Activated T-helper 1 cell treated with Interleukin-2 at 50 U/mL for 16 hours (primary cell): ENCODE data around the gene KIAA1671.

Experiments used
- DNase-seq: peaks from one replicate; pipeline ENCODE4 v3.0.0-alpha.2; 2020; ENCODE audit warnings: low read depth

KIAA1671 gene

DNA sequence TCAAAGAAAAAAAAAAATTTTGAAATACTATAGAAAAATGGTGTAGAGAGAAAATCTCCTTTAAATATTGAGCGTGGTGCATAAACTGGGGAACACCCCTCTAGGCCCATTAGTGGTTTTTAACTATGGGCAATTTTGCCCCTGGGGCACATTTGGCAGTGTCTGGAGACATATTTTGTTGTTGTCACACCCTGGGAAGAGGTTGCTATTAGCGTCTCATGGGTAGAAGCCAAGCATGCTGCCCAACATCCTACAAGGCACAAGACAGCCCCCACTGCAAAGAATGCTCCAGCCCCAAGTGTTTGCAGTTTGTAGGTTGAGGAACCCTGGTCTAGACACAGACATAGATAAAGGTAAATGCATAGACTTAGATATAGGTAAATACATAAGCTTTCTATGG lies 92.6 kb downstream of the KIAA1671 start:
- DNase-seq: no peak

DNA sequence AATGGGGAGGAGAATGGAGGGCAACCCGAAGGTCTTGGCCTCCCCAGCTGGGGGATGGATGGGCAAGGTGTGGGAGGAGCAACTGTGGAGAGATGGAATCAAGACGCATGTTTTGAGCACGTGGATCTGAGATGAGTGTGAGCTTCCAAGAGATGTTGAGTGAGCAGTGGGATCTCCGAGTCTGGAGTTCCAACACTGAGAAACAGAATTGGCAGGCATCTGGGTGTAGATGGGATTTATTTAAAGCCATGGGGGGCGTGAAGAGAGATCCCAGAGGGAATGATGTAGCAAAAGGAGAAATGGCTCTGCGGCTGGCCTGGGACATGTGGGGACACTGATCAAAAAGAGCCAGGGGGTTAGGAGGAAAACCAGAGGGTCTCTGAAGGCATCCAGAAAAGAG lies 95.6 kb downstream of the KIAA1671 start:
- DNase-seq: no peak

DNA sequence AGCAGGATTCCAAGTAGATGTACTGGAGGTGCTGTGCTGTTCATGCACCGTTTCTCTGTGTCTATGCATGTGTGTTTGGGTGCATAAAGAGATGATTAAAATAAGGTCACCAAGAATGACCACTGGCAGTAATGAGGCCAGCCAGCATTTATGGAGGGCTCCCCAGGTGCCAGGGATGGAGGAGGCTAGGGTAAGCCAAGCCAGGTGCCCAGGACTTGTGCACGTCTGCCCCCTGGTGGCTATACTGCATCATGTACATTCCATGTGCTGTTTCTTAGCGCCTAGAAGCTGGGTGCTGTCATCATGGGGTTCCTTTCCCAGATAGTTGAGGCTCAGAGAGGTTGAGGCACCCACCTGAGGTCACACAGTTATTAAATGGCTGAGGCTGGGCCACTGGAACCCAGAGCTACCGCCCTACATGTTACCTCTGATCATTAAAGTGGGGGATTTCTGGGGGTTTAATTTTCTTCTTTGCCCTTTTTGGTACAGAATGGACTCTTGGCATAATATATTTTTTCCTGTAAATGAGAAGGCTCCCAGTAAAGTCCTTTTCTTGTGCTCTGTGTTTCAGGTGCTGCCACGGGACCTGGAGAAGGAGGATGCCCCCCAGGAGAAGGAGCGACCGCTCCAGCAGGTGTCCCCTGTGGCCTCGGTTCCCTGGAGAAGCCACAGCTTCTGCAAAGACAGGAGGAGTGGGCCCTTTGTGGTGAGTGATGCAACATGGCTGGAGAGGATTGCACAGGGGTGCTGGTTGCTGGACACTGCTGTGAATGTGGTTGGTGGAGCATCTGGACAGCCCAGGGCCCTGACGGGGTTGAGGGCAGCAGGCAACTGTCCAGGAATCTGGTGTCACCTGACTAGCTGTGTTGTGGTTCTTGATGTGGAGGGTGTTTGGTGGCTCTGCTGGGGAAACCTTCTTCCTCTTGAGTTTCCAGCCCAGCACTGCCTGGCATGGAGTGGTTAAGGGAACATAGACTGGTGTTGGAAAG lies 96.4 kb downstream of the KIAA1671 start:
- DNase-seq: peak; percentile 44

DNA sequence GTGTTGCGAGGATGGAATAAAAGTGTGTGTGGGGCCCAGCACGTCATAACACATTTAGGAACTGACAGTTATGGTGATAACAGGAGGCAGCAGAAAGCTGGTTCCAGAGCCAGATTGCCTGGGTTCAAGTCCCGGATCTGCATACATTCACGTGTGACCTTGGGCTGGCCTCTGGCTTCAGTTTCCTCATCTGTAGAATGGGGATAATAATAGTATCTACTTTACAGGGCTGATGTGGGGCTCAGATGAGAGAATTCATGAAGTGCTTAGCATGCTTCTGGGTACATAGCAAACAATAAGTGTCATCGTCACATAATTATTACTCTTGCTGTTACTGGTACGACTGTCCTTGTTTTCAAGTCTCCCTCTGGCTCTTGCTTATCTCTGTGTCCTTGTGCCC lies 97.3 kb downstream of the KIAA1671 start:
- DNase-seq: no peak

DNA sequence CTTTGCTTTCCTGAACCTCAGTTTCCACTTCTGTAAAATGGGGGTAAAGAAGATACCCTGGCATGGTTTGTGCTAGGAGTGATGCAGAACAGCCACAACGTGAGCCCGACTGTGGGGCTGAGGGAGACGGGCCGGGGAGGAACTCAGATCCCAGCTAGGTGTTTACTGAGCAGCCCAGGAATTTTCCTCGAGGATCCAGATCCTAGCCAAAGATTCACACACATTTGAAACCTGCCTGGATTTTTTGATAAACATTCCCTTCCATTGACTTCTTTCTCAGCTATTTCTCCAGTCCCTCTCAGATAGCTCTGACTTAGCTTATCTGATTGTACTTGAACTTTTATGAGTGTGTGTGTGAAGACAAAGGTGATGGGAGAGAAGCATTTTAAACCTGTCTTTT lies 98.0 kb downstream of the KIAA1671 start:
- no peak for DNase-seq

DNA sequence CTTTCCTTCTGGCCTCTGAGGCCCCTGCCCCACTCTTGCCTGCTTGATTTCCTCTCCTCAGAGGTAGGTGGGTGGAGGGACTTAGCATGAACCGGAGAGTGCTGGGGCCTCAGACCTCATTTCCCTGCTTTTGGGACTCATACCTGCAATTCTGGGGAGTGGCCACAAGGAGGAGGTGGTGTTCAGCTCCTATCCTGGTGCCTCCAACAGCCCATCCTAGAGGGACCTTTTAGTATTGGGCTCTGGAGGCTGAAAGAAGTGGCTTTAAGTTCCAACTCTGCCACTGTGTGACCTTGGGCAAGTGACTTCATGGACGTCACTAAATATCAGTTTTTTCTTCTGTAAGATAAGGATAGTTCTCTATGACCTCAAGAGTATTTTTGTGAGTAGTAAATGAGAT lies 98.6 kb downstream of the KIAA1671 start:
- DNase-seq: no peak

GRCh38 chr22:25051983-25052710 lies 99.6 kb downstream of the KIAA1671 start:
- no peak for DNase-seq

DNA sequence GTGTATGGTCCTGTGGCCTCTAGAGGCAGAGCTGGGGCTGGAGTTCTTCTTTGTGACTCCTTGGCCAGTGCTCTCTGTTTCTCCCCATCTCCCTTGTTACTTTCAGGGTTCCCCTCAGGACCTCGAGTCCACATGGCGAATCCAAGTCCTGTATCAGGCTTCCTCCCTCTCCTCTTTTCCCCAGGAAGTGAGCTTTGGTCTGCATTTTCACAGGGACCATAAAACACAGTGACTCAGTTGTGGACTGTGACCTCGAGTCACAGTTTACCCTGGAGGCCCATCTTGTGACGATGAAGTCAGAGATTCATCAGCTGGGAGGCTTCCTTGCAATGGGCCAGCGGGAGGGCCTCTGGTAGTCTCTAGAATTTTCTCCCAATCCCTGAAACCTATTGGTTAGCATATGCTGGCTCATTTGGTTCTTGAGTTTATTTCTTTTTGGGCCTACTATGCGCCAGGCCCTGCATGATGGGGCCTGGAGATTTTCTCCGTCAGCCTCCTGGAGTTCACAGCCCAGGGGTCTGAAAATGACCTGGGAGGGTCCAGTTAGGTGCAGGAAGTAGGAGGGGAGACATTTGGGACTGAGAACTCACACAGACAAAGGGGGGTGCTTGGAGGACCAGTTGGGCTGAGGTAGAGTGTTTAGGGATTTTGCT lies 100.8 kb downstream of the KIAA1671 start:
- DNase-seq: no peak

DNA sequence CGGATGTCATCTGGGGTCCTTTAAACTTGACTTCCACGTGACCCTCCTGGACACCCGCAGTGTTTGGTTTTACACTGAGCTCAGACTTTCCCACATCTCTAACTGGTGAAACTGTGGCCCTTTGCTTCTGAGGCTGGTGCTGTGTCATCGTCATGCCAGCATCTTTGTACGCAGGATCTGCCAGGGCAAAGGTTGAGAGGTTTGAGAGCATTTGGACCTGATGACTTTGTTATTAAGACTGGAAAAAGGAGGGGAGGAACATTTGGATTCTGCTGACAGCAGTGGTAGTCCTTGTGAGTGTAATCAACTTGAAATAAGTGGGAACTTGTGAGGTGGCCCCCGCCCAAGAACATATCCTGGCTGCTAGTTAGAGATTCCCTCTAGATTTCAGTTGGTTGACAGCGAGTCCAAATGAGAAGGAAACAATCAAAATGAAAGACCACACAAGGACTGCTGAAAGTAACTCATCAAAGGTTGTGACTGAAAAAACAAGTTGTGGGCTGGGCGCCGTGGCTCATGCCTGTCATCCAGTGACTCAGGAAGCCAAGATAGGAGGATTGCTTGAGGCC lies 102.5 kb downstream of the KIAA1671 start:
- no peak for DNase-seq

- peak; percentile 56 for DNase-seq
Observed at GRCh38 chr22:25057013-25057881, 104.7 kb downstream of the KIAA1671 start.

GRCh38 chr22:25059438-25059837 lies 106.9 kb downstream of the KIAA1671 start:
- no peak for DNase-seq

GRCh38 chr22:25060522-25061071 lies 108.1 kb downstream of the KIAA1671 start:
- no peak for DNase-seq

DNA sequence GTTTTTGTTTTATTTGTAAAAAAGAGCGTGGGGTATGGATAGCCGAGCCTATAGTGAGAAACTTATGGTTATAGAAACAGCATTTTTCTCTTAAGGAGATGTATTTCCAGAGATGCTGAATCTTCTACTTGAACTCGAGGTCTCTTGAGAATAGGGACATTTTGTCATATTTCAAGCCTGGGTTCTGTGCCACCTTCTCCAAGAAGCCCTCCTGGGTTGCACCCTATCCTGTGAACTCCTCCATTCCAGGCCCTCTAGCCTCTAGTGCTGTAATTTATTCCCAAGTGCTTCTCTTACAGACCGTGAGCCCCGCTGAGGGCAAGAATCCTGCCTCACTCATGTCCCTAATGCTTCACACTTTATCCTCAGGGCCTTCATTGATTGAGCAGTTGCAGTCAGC lies 108.6 kb downstream of the KIAA1671 start:
- DNase-seq: no peak

- DNase-seq: no peak
Observed at GRCh38 chr22:25061605-25062376, 109.3 kb downstream of the KIAA1671 start.

DNA sequence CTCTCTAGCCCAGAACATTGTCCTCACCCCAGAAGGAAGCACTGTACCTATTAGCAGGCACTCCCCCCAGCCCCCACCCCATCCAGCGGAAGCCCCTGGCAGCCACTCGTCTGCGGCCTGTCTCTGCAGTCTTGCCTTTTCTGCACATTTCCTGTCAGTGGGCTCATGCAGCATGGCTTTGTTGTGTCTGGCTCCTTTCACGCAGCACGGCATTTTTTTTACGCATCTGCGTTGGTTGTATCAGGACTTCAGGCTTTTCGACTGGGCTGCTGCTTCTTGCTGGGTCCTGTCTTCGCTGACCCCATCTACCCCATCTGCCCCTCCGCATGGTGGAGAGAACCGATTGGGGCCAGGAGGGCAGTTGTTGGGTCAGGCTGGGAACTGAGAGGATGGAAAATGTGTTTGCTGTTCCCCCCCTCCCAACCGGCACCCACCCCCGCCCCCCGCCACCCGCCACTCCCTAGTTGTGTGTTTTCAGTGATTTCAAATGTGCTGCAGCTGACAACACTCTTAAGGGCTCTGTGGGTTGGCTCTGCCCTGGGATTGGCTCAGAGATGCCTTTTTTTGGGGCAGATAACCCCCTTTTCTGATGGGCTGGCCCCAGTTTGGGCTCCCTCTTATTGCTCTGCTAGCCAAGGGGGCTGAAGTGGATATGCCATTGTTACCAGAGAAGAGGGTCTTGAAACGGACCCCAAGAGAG lies 110.0 kb downstream of the KIAA1671 start:
- DNase-seq: peak; percentile 73

DNA sequence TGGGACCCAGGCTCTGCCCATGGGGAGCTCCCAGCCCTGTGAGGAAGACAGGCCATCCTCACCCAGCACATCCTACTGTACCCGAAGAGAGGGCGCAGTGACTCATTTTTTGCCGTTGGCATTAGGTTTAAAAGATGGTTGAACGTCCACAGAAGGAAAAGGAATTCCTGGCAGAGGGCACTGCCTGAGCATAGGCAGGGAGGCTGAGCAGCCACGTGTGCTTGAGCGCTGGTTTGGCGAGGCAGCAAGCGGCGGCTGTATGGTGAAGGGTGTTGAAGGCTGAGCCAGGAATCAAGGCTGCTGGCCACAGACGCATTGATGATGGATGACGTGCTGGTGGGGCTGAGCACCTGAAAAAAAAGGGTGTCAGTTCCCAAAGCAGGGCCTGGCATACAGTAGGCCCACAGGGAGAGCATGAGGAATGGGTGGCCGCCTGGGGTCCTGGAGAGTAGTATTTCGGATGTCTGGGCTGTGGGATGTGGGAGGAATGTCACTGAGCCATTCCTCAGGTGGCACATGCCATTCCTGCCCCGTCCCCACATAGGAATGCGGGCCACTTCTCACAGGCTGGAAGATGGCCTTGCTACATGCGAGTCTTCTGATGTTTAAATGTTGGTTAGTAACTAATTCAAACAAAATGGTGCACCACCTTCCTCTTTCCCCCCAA lies 112.5 kb downstream of the KIAA1671 start:
- DNase-seq: no peak

DNA sequence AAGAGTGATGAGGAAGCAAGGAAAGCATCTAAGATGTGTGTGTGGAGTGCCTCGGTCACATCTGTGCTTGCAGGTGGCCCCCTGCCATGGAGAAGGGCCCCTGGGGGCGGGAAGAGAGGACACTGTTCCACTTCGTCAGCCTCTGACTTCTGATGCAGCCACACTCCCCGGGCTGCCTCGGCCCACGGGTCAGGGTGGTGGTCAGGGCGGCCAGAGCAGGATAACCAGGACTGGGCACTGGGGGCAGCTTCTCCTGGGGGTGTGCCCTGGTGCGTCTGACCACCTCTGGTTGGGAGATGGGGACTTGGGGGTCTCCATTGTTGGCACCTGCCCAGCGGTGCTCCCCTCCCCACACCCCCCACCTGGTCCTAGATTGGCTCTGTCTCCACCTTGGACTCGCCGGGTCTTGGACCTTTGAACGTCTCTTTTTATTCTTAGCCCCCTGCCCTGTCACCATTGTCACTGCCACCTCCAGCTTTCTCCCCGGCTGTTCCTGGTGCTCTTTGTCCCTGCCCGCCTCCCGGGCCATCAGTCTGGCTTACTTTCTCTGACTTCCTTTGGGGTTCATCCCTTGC lies 114.4 kb downstream of the KIAA1671 start:
- DNase-seq: no peak

DNA sequence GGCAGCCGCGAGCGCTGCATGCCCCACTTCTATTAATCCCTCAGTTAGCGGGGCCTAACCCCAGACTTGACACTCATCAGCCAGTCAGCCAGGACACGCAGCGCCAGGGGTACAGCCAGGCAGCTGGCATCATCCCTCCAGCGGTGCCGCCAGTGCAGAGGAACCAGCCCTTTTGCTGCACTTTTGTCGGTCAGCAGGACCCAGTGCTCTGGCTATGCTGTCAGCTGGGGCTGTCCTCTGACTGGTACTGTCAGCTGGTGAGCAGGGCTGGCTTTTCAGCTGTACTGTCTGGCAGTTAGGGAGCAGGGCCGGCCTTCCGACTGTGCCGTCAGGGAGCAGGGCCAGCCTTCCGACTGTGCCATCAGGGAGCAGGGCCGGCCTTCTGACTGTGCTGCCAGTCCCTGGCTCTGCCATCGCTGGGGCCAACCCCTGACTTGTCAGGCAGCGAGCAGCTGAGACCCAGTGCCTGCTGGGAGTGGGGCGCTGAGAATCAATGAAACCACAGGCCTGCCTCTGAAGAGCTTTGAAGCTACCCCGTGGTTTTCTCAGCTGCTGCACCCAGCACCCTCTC lies 115.4 kb downstream of the KIAA1671 start:
- DNase-seq: peak; percentile 84
